HG02759 (cell line): Measurements from ENCODE around the gene NAPA.
A peak's percentile ranks its signal among the peaks of the same experiment; 100 is the strongest.
"Not testable (repeated sequence)": the region's sequence is repeated elsewhere in the genome, so short reads cannot be mapped to it uniquely, and the experiment has no call there.

Source experiments
- ATAC-seq: cut with Tn5 transposase; IDR thresholded peaks from one replicate; pipeline ENCODE4 v1.9.1; 2021; ENCODE audit warnings: mild to moderate bottlenecking, moderate library complexity; ENCODE audit not compliant: unreplicated experiment

Gene NAPA

DNA sequence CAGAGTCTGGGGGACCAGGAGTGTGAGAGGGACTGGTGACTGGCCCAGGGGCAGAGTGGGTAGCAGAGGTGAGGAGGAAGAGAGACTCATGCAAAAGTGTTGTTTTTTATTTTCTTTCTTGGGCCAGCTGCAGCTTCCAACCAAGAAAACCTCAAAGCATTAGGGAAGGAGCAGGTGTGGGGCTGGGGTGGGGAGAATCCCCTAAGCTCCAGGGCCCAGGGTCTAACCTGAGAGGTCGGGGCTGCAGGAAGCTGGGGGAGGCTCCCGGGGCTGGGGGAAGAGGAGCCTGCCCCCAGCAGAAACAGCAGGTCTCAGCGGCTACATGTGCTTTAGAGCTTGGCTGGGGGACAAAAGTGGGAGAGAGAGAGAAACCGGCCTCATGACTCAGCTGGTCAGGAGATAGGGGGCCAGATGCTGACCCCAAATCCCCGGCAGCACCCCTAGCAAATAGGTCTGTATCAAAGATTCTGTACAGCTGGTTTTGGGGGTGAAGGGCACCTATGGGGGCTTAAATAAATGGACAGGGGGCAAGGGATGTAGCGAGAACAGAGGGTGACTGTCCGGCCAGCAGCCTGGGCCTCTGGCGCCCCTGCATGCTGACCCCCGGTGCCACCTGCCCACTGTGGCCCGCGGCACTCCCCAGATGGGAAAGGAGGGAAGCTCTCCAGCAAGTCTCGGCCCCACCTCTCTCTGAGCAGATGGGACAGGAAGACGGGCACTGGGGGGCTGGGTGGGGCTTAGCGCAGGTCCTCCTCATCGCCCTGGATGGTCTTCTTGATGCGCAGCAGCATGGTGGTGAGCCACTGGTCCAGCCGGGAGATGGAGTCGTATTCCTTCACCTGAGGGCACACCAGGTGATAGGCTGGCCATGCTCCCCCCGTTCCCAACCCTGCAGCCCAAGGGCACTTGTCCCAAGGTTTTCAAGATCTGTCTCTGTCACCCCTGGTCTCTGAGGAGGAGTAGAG, 27.0 kb downstream of the NAPA start:
- ATAC-seq, result no peak

DNA sequence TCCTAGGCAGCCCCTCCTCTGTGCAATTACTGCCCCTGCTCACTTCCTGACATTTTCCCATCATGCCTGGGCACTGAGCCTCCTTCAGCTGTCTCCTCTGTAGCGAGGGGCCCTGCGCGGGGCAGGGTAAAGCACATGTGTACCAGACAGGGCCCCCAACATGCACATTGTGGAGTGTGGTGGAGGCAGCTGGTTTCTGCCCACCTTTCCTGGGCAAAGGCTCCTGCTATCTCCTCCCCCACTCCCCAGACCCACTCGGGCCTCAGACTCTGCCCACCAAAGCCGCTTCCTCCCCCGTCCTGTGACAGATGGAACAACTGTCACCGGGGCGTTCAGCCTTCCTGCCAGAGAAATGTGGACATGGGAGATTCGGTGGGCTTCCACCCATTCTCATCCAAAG, 28.0 kb downstream of the NAPA start:
- ATAC-seq, result no peak

DNA sequence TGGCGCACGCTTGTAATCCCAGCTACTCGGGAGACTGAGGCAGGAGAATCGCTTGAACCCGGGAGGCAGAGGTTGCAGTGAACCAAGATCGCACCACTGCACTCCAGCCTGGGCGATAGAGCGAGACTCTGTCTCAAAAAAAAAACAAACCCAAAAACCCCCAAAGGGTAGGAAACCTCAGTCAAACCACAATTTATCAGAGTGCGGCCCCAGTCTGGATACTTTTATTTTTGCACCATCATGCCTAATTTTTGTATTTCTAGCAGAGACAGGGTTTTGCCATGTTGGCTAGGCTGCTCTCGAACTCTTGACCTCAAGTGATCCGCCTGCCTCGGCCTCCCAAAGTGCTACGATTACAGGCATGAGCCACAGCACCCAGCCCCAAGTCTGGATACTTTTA, 28.6 kb downstream of the NAPA start:
- not testable (repeated sequence) for ATAC-seq

DNA sequence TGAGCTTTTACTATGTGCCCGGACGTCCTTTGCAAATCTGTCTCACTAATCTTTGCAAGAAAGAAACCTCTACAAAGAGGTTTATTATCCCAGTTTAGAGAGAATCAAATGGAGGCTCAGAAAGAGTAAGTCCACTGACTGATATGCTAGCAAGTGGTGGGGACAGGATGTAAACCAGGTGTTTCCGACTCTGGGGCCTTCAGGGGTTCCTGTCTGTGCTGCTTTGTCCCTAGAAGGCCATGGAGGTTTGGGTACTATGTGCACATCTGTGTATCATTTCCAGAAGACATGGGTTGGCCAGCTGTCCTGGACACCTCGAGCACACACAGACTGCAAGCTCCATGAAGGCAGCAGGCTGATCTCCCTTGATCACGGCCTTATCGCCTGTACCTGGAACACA, 29.7 kb downstream of the NAPA start:
- ATAC-seq, result no peak

DNA sequence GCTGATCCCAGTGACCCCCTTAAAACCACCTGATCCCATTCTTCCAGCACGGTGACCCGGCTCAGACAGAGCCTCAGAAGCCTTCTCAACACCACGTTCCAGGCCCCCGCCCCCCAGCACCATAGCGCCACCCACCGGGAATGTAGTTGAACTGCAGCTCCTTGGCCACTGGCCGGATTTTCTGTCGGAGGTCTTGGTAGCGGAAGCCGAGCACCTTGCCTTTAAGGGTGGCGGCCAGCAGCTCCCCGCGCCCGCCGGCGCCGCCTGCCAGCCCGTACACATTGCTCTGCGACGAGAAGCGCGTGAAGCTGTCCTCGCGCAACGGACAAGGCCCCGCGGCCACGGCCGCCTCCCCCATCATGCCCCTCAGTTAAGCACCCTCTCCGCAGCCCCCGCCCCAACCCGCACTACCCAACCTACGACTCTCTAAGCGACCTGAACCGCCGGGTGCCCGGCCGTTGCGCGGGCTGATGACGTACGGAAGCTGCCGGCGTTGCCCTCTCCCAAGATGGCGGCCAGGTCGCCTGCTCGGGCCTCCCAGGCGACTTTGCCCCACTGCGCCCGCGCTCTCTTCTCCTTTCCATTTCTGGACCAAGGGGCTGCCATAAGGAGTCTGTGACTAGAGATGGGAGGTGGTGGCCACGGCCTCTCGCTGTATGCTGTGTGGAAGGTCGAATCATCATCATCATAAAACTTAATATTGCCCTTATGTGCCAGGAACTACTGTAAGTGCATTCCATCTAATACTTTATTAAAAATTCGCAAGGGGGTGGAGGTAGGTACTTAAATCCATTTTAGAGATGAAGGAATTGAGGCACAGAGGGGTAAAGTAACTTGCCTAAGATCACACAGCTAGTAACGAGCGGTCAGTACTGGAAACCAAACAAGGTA, 30.8 kb downstream of the NAPA start, which contains the start of gene KPTN:
Gene KPTN (minus strand): TSS at position 420 of the 891 bp plus-strand sequence. CDS start 59 bp downstream, at position 361.
- ATAC-seq, result peak; percentile 80

DNA sequence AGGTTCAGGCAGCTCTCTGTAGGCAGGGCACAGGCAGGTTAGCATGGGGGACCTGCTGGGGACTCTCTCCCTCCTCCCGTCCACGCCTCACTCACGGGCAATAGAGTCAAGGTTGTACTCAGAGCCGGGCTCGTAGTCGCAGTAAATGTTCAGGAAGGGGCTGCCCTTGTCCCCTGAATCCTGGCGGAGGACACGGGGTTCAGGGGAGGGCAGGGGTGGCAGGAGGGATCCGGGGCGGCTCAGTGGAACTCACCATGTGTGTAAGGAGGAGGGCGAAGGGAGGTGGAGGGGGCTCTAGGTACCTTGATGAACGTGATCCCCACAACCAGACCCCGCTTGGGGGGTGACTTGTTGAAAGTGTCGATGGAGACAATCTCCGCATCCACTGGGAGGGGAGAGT, 31.7 kb downstream of the NAPA start:
- ATAC-seq, result no peak

DNA sequence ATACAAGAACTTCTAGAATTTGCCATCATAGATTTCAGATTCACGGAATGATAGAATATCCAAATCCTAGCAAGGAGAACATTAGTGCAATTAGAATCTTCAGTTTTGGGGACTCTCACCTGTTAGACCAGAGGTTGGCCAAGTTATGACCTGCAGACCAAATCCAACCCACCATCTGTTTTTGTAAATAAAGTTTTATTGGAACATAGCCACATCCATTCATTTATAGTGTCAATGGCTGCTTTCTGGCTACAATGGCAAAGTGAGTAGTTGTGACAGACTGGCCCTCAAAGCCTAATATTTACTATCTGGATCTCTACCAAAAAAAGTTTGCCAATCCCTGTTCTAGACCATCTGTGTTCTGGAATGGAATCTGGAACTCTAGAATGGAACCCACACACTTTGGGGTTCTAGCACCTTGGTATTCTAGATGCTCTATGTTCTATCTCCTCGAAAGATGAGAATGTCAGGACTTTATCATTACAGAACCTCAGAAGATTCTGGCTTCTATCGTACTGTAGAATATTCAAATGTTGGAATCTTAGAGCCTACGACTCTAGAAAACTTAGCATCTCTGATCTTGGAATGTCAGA, 33.3 kb downstream of the NAPA start:
- no peak for ATAC-seq

DNA sequence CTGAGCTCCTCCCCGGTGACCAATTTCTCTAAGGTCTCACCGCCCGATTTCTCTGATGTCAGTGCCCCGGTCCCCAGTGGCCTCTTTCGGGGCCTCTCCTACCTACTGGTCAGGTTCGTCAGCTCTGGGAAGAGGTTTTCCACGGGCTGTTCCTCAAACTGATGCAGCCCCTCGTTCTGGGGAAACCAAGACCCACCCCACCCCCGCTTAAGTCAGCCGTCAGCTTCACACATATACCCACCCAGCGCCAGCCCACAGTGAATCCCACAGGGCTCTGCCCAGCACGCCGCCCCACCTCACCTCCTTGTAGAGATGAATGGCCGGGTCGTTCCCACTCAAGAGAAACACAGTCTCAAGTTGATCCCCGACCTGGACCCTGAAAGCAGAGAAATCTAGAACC, 34.2 kb downstream of the NAPA start:
- ATAC-seq, result no peak

DNA sequence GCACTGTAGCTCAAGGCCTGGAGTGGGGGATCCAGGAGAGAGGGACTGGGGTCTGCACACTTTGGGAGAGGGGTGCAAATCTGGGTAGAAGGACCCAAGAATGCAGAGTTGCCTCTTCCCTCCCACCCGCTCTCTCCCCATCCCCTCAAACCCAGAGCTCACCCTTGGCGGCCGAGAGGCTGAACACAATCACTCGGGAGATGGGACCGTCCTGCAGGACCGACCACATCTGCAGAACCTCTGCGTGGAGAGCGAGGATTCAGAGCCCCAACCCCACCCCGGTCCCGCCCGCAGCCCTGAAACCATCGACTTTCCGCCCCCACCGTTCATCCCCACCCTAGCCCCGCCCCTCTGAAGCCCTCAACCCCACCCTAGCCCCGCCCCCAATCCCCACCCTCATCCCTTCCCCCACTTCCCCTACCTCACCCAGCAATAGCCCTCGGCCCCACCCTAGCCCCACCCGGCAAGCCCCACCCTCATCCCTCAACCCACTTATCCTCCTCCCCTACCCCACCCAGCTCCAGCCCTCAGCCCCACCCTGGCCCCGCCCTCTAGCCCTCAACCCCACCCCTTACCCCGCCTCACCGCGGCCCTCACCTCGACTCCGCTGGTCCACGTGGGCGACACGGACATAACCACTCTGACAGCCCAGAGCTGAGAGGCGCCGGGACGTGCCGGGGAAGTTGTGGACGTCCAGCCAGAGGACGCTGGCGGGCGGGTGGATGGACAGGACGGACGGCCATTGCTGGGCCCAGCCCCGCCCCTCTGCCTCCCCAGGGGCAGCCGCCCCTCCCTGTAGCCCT, 35.0 kb downstream of the NAPA start:
- ATAC-seq, result no peak

DNA sequence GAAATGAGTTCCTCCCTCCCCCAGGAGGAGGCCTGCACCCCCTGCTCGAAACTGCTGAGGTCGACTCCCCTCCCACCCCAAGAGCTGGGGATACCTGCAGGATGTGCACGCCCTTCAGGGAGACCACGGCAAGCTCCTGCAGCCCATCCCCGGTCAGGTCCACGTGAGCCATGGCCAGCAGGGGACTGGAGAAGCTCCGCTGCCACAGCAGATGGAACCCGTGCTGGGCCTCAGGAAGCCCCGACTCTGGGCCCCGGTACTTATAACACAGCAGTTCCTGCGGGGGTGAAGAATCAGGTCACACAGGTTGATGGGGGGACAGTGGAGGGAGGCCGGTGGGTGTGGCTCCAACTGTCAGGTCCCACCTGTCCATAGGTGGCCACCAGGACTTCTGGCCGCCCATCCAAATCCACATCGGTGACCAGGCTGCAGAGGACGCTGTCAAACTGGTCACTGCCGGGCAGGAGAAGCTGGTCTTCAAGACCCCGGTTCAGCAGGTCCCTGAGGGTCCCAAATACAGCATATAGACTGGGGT, 38.4 kb downstream of the NAPA start:
- ATAC-seq, result no peak

DNA sequence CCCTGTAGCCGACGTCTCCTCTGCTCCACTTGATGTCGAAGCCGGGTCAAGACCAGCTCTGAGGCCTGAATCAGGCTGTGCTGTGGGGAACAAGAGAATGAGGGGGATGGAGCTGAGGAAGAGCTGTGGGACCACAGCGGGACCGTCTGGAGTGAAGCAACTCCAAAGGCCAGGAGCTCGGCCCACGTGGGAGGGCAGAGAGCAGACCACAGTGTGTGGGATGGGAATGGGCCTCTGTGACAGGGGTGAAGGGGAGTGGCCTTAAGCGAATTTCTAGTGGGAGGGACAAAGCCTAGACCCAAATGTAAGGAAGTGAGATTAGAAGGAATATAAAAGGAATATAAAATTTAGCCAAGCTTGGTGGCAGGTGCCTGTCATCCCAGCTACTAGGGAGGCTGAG, 39.4 kb downstream of the NAPA start:
- no peak for ATAC-seq

DNA sequence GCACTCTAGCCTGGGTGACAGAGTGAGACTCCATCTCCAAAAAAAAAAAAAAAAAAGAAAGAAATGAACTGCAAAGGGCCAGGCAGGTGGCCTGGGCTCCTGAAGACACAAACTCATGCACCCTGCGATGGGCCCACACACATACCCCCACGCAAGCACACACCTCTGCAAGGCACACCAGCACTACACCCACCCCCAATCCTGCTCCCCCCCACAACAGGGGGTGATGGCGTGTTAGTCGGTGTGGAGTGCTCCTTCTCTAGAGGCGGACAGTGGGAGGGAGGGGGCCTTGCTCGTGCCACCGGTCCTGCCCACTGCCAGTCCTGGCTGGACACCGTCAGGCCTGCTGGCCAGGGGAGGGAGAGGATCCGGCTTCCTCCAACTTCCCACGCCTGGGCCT, 41.5 kb downstream of the NAPA start:
- no peak for ATAC-seq

DNA sequence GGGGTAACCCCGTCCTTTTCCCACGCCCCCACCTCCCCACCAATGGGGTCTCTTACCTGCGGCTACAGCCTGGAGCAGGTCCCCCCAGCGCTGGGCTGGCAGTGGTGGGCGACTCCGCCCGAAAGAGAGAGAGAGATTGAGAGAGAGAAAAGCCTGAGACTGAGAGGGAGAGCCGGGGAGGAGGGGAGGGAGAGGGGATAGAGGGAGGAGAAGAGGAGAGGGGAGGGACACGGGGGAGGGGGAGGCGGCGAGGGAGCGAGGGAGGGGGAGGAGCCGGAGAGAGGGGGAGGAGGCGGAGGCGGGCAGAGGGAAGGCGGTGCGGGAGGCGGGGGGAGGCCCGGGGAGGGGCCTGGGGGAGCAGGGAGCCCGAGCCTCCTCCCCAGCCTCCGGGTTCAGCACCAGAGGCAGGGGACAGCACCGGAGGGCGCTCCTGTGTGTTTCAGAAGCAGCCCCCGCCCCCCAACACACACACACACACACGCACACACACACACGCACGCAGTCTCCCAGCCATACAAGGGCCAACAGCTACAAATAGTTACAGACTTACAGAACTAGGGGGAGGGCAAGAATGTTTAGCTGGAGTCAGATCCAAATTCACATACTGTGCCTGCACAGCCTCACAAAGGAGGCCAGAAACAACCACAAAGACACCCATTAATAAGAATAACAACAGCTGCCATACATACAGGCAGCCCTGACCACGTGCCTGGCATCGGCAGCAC, 43.0 kb downstream of the NAPA start, which contains the start of gene SLC8A2:
Gene SLC8A2 (minus strand): TSS at position 161 of the 725 bp plus-strand sequence. CDS start 5,490 bp downstream, outside the sequence.
- no peak for ATAC-seq

DNA sequence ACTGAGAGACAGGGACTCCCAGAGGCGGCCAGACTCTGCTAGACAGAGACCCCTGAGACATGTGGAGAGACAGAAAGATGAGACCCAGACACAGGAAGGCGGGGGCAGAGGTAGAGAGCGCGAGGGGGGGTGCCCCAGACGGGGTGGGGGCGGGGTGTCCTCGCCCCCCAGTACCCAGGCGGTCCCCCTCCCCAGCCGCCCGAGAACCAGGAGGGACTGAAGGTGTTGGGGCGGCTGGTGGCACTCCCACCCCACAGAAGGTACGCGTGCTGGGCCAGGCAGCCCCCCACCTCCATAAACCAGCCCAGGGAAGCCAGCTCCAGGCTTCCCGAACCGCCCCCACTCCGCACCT, 43.5 kb downstream of the NAPA start:
- no peak for ATAC-seq

DNA sequence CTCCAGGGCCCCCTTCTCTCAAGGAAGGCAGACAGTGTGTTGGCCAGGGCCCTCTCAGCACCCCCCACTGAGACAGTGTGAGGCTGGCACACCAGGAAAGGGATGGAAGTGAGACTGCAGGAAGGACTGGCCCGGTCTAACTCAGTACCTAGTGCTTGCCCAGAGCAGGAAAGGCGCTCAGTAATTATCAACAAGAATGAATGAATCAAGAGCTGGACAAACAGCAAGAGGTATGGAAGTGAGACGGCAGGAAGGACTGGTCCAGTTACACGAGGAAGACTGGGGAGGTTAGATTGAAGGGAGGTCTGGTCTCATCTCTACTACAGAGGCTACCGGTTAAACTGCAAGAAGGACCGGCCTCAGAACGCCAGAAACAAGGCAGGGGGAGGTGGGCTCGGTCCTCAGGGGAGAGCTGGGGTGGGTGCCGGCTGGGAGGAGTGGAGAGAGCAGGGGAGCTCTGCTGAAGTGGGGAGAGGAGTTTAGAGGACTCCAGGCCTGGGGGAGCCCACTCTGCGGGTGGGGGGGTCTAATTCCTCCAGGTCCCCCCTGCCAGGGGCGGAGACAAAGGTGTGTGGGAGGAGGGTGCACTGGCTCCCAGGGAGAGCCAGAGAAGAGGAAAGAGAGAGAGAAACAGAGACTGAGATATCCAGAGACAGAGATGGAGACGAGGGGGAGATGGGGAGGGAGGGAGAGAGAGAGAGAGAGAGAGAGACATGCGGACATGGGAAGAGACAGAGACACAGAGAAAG, 44.2 kb downstream of the NAPA start:
- no peak for ATAC-seq

DNA sequence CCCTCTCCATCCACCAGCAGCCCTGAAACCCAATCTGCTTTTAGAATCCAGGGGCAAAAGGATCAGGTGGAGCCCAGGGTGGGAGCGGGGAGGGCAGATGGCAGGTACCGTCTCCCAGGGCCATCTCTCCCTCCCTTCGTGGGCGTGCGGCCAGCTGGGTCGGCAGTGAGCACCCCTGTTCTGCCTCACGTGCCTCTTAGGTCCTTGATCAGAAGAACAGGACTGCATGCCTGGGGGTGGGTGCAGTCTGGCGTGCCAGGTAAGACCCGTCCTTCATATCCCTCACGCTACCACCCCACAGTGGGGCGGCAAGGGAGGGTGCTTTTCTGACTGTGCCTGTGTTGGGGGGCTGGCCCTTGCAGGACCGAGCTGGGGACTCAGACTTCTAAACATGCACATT, 45.1 kb downstream of the NAPA start:
- no peak for ATAC-seq

DNA sequence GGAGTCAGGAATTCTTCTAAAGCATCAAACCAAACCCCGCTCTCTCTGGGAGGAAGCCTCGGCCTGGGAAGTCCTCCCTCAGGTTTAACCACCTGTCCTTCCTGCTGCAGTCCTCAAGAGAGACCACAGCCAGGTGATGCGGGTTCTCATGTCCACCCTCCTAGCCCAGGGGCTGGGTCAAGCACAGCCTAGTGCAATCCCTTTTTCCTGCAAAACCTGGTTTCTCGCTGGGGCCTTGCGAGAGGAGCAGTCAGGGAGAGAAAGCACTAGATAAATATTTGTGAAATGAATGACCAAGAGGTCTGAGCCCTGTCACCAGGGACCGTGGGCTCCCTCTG, 45.5 kb downstream of the NAPA start:
- ATAC-seq, result no peak

DNA sequence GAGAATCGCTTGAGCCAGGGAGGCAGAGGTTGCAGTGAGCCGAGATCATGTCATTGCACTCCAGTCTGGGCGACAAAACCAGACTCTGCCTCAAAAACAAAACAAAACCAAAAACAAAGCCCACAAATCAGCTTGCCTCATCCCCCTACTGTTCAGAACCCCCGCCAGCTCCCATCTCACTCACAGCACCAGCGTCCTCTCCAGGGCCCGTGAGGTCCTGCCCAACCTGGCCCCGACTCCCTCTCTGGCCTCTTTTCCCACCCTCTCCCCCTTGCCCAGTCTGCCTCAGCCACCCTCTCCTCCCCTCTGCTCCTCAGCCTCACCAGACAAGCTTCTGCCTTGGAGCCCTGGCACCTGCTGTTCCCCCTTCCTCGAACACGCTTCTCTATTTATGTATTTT, 46.9 kb downstream of the NAPA start:
- ATAC-seq, result no peak

DNA sequence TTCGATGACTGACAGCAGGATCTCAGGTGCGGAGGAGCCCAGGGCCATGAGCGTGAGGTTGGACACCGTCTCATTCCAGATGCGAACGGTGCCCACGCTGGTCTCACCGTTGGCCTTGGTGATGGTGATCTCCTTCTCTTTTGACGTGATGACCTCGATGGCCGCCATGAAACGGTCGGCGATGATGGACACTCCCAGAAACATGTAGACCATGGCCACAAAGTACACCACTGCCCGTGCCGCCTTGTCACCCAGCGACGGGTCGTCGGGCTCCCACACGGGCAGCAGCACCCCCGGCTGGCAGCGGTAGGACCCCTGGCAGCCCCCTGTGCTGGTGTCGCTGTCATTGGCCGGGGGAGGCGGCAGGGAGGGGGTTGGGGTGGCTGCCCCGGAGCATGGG, 48.9 kb downstream of the NAPA start:
- no peak for ATAC-seq
